Tongue (tissue), 2 donors: ENCODE results near the gene HMGCS2. TPM values are rescaled to one million over a fixed set of nuclear protein-coding genes. Genes with fewer than 3 reads are reported as not detected.

ENCODE experiments used
- DNase-seq: peaks from one replicate; pipeline ENCODE4 v3.0.0-alpha.2; 2015
- total RNA-seq: library from RNA; depleted of rRNA; stranded (reverse); fragments of >200 nt; gene quantifications from one replicate; pipeline ENCODE4 v1.2.3, GENCODE V29; 2014

HMGCS2 gene
- total RNA-seq, 1 donor from 2014 or later: 0.92 TPM

- no peak for DNase-seq
These were observed 68.4 kb downstream of the HMGCS2 start for GRCh38 chr1:119700326-119700725.

Other genes with a start within 250 kb of the HMGCS2 start
- gene ZNF697, start 120.6 kb downstream of the HMGCS2 start, total RNA-seq: 15.0 TPM
- gene PHGDH, start 57.0 kb downstream of the HMGCS2 start, total RNA-seq: 58.2 TPM
- not detected for gene REG4, start 42.6 kb upstream of the HMGCS2 start, total RNA-seq
- not detected for gene ADAM30, start 127.6 kb upstream of the HMGCS2 start, total RNA-seq